Measurements from ENCODE around the gene NR2F1.

Gene NR2F1

GRCh38 chr5:93593476-93594131 lies 10.6 kb downstream of the NR2F1 start:
- Histone ChIP-seq H3K36me3 (ENCODE audit: control insufficient read depth, insufficient read depth, low read length) (no peaks in the 10 kb centered on the region), H3K4me1 (ENCODE audit: control insufficient read depth, insufficient read depth, low read length) (peaks cover 8% of the 10 kb centered on the region), H3K9me3 (ENCODE audit: control insufficient read depth, insufficient read depth, low read length) (no peaks in the 10 kb centered on the region), H3K4me3 (ENCODE audit: low read length) (no peak overlapping the region), H3K27me3 (ENCODE audit: control insufficient read depth, insufficient read depth, low read length) (peaks cover 94% of the 10 kb centered on the region), H3K27ac (ENCODE audit: low read length) (no peak overlapping the region)
- no CpG with 5 or more reads among the region's 30 CpGs for WGBS (ENCODE audit: insufficient coverage, insufficient read length)
- no peak for DNase-seq (ENCODE audit: low read depth, low spot score)

GRCh38 chr5:93594591-93595419 lies 11.8 kb downstream of the NR2F1 start:
- WGBS (ENCODE audit: insufficient coverage, insufficient read length) = no CpG with 5 or more reads among the region's 37 CpGs
- Histone ChIP-seq H3K36me3 (ENCODE audit: control insufficient read depth, insufficient read depth, low read length) (no peaks in the 10 kb centered on the region), H3K27me3 (ENCODE audit: control insufficient read depth, insufficient read depth, low read length) (peaks cover 94% of the 10 kb centered on the region), H3K9me3 (ENCODE audit: control insufficient read depth, insufficient read depth, low read length) (no peaks in the 10 kb centered on the region), H3K27ac (ENCODE audit: low read length) (no peak overlapping the region), H3K4me3 (ENCODE audit: low read length) (no peak overlapping the region), H3K4me1 (ENCODE audit: control insufficient read depth, insufficient read depth, low read length) (peaks cover 9% of the 10 kb centered on the region)
- no peak for DNase-seq (ENCODE audit: low read depth, low spot score)

GRCh38 chr5:93595420-93596147 lies 12.6 kb downstream of the NR2F1 start:
- no peak overlapping the region for H3K27ac ChIP-seq (ENCODE audit: low read length)
- no peak overlapping the region for H3K4me3 ChIP-seq (ENCODE audit: low read length)
- H3K27me3 ChIP-seq (ENCODE audit: control insufficient read depth, insufficient read depth, low read length) = peaks cover 92% of the 10 kb centered on the region
- H3K9me3 ChIP-seq (ENCODE audit: control insufficient read depth, insufficient read depth, low read length) = no peaks in the 10 kb centered on the region
- no peak for DNase-seq (ENCODE audit: low read depth, low spot score)
- WGBS (ENCODE audit: insufficient coverage, insufficient read length) = no CpG with 5 or more reads among the region's 29 CpGs
- H3K4me1 ChIP-seq (ENCODE audit: control insufficient read depth, insufficient read depth, low read length) = peaks cover 9% of the 10 kb centered on the region
- no peaks in the 10 kb centered on the region for H3K36me3 ChIP-seq (ENCODE audit: control insufficient read depth, insufficient read depth, low read length)

- Histone ChIP-seq H3K4me3 (ENCODE audit: low read length) (no peak overlapping the region), H3K27ac (ENCODE audit: low read length) (no peak overlapping the region), H3K27me3 (ENCODE audit: control insufficient read depth, insufficient read depth, low read length) (peaks cover 93% of the 10 kb centered on the region), H3K4me1 (ENCODE audit: control insufficient read depth, insufficient read depth, low read length) (peaks cover 9% of the 10 kb centered on the region), H3K9me3 (ENCODE audit: control insufficient read depth, insufficient read depth, low read length) (no peaks in the 10 kb centered on the region), H3K36me3 (ENCODE audit: control insufficient read depth, insufficient read depth, low read length) (no peaks in the 10 kb centered on the region)
- no CpG with 5 or more reads among the region's 14 CpGs for WGBS (ENCODE audit: insufficient coverage, insufficient read length)
- no peak for DNase-seq (ENCODE audit: low read depth, low spot score)
These were observed 13.3 kb downstream of the NR2F1 start for GRCh38 chr5:93596310-93596675.

- Histone ChIP-seq H3K4me1 (ENCODE audit: control insufficient read depth, insufficient read depth, low read length) (peaks cover 9% of the 10 kb centered on the region), H3K27ac (ENCODE audit: low read length) (no peak overlapping the region), H3K36me3 (ENCODE audit: control insufficient read depth, insufficient read depth, low read length) (no peaks in the 10 kb centered on the region), H3K27me3 (ENCODE audit: control insufficient read depth, insufficient read depth, low read length) (peaks cover 93% of the 10 kb centered on the region), H3K9me3 (ENCODE audit: control insufficient read depth, insufficient read depth, low read length) (no peaks in the 10 kb centered on the region), H3K4me3 (ENCODE audit: low read length) (no peak overlapping the region)
- WGBS (ENCODE audit: insufficient coverage, insufficient read length) = no CpG with 5 or more reads among the region's 40 CpGs
- no peak for DNase-seq (ENCODE audit: low read depth, low spot score)
These were observed 13.9 kb downstream of the NR2F1 start for GRCh38 chr5:93596676-93597490.

GRCh38 chr5:93598091-93599000 lies 15.3 kb downstream of the NR2F1 start:
- peaks cover 92% of the 10 kb centered on the region for H3K27me3 ChIP-seq (ENCODE audit: control insufficient read depth, insufficient read depth, low read length)
- DNase-seq (ENCODE audit: low read depth, low spot score) = no peak
- no peaks in the 10 kb centered on the region for H3K9me3 ChIP-seq (ENCODE audit: control insufficient read depth, insufficient read depth, low read length)
- WGBS (ENCODE audit: insufficient coverage, insufficient read length) = no CpG with 5 or more reads among the region's 28 CpGs
- no peak overlapping the region for H3K27ac ChIP-seq (ENCODE audit: low read length)
- H3K4me1 ChIP-seq (ENCODE audit: control insufficient read depth, insufficient read depth, low read length) = peaks cover 9% of the 10 kb centered on the region
- H3K36me3 ChIP-seq (ENCODE audit: control insufficient read depth, insufficient read depth, low read length) = no peaks in the 10 kb centered on the region
- no peak overlapping the region for H3K4me3 ChIP-seq (ENCODE audit: low read length)

GRCh38 chr5:93599001-93599379 lies 16.0 kb downstream of the NR2F1 start:
- H3K4me1 ChIP-seq (ENCODE audit: control insufficient read depth, insufficient read depth, low read length) = peaks cover 9% of the 10 kb centered on the region
- no peaks in the 10 kb centered on the region for H3K9me3 ChIP-seq (ENCODE audit: control insufficient read depth, insufficient read depth, low read length)
- H3K27me3 ChIP-seq (ENCODE audit: control insufficient read depth, insufficient read depth, low read length) = peaks cover 92% of the 10 kb centered on the region
- no peak overlapping the region for H3K27ac ChIP-seq (ENCODE audit: low read length)
- no peak for DNase-seq (ENCODE audit: low read depth, low spot score)
- no CpG with 5 or more reads among the region's 5 CpGs for WGBS (ENCODE audit: insufficient coverage, insufficient read length)
- no peak overlapping the region for H3K4me3 ChIP-seq (ENCODE audit: low read length)
- no peaks in the 10 kb centered on the region for H3K36me3 ChIP-seq (ENCODE audit: control insufficient read depth, insufficient read depth, low read length)

- peaks cover 94% of the 10 kb centered on the region for H3K27me3 ChIP-seq (ENCODE audit: control insufficient read depth, insufficient read depth, low read length)
- H3K36me3 ChIP-seq (ENCODE audit: control insufficient read depth, insufficient read depth, low read length) = no peaks in the 10 kb centered on the region
- WGBS (ENCODE audit: insufficient coverage, insufficient read length) = no CpG with 5 or more reads among the region's 17 CpGs
- DNase-seq (ENCODE audit: low read depth, low spot score) = no peak
- no peak overlapping the region for H3K4me3 ChIP-seq (ENCODE audit: low read length)
- no peak overlapping the region for H3K27ac ChIP-seq (ENCODE audit: low read length)
- peaks cover 9% of the 10 kb centered on the region for H3K4me1 ChIP-seq (ENCODE audit: control insufficient read depth, insufficient read depth, low read length)
- H3K9me3 ChIP-seq (ENCODE audit: control insufficient read depth, insufficient read depth, low read length) = no peaks in the 10 kb centered on the region
These were observed 16.5 kb downstream of the NR2F1 start for GRCh38 chr5:93599399-93600120.

GRCh38 chr5:93600409-93601070 lies 17.5 kb downstream of the NR2F1 start:
- Histone ChIP-seq H3K4me1 (ENCODE audit: control insufficient read depth, insufficient read depth, low read length) (peaks cover 7% of the 10 kb centered on the region), H3K27me3 (ENCODE audit: control insufficient read depth, insufficient read depth, low read length) (peaks cover 94% of the 10 kb centered on the region), H3K9me3 (ENCODE audit: control insufficient read depth, insufficient read depth, low read length) (no peaks in the 10 kb centered on the region), H3K36me3 (ENCODE audit: control insufficient read depth, insufficient read depth, low read length) (no peaks in the 10 kb centered on the region), H3K27ac (ENCODE audit: low read length) (no peak overlapping the region), H3K4me3 (ENCODE audit: low read length) (no peak overlapping the region)
- whole genome bisulfite sequencing (ENCODE audit: insufficient coverage, insufficient read length) = no CpG with 5 or more reads among the region's 8 CpGs
- no peak for DNase-seq (ENCODE audit: low read depth, low spot score)

All from iPS DF 6.9 (cell line).